GM21381 (cell line): ENCODE measurements around the gene PTH2.

Experiments used
- ATAC-seq: cut with Tn5 transposase; IDR thresholded peaks from one replicate; pipeline ENCODE4 v1.9.1; 2021; ENCODE audit warnings: mild to moderate bottlenecking, moderate library complexity; ENCODE audit not compliant: unreplicated experiment

The PTH2 gene

GRCh38 chr19:49432141-49433073 lies 9.2 kb upstream of the PTH2 start:
- ATAC-seq: no peak

- no peak for ATAC-seq
Measured at GRCh38 chr19:49431330-49431749, 8.1 kb upstream of the PTH2 start.

- ATAC-seq: no peak
Measured at GRCh38 chr19:49430678-49431329, 7.6 kb upstream of the PTH2 start.

- ATAC-seq: no peak
Measured at GRCh38 chr19:49430172-49430677, 7.0 kb upstream of the PTH2 start.

- no peak for ATAC-seq
Measured at GRCh38 chr19:49428547-49429451, 5.6 kb upstream of the PTH2 start.

- no peak for ATAC-seq
Measured at GRCh38 chr19:49427855-49428546, 4.8 kb upstream of the PTH2 start.

- no peak for ATAC-seq
Measured at GRCh38 chr19:49427339-49427738, 4.1 kb upstream of the PTH2 start.

GRCh38 chr19:49425922-49426592 lies 2.8 kb upstream of the PTH2 start:
- ATAC-seq: no peak

- ATAC-seq: no peak
Measured at GRCh38 chr19:49425178-49425577, 1.9 kb upstream of the PTH2 start, which contains the start of gene GFY. GFY (plus strand) TSS chr19:49425388; CDS start chr19:49426431, 1,043 bp downstream.

GRCh38 chr19:49423985-49424303 lies 703 bp upstream of the PTH2 start:
- no peak for ATAC-seq

- ATAC-seq: no peak
Measured at GRCh38 chr19:49422407-49423070, 702 bp downstream of the PTH2 start.

- no peak for ATAC-seq
Measured at GRCh38 chr19:49421878-49422202, 1.4 kb downstream of the PTH2 start.

- no peak for ATAC-seq
Measured at GRCh38 chr19:49421039-49421877, 2.0 kb downstream of the PTH2 start.

- ATAC-seq: no peak
Measured at GRCh38 chr19:49420227-49420626, 3.0 kb downstream of the PTH2 start.

GRCh38 chr19:49419173-49419572 lies 4.1 kb downstream of the PTH2 start:
- no peak for ATAC-seq

- ATAC-seq: no peak
Measured at GRCh38 chr19:49418511-49418910, 4.7 kb downstream of the PTH2 start.

- ATAC-seq: no peak
Measured at GRCh38 chr19:49417088-49417487, 6.2 kb downstream of the PTH2 start.

GRCh38 chr19:49415810-49416200 lies 7.4 kb downstream of the PTH2 start:
- no peak for ATAC-seq
